Vagina (tissue), 2 donors: ENCODE data around the gene CDX2.

Experiments used
- CTCF ChIP-seq, 3 experiments: fragments of 450-650 bp in 2 of 3; fragments of 200-600 bp in 1 of 3; sonication (generic) in 1 of 3; IDR thresholded peaks; one replicate each; pipeline ENCODE4 v1.5.1; 2017 to 2019; ENCODE audit warnings: antibody characterized with exemption in 3 of 3, mild to moderate bottlenecking in 2 of 3, moderate library complexity in 2 of 3
- POLR2A ChIP-seq, 2 donors: fragments of 450-650 bp; IDR thresholded peaks; one replicate each; pipeline ENCODE4 v1.6.1; 2017; ENCODE audit warnings: antibody characterized with exemption in 2 of 2, mild to moderate bottlenecking in 2 of 2, moderate library complexity in 2 of 2

GRCh38 chr13:27979765-27980279 is 10.7 kb upstream of the CDX2 start:
- TF ChIP-seq CTCF (IDR thresholded peaks at IDR 0.05) (no peak), POLR2A (IDR thresholded peaks at IDR 0.05) (no peak)
